Esophagus squamous epithelium (tissue), 4 donors: Measurements from ENCODE around the gene WDR82.

ENCODE experiments used
- CTCF ChIP-seq, 6 experiments: fragments of 450-650 bp in 4 of 6; fragments of 200-600 bp in 2 of 6; sonication (generic) in 2 of 6; IDR thresholded peaks; one replicate each; pipeline ENCODE4 v1.5.1; 2016 to 2019; ENCODE audit warnings: antibody characterized with exemption in 6 of 6, mild to moderate bottlenecking in 4 of 6, moderate library complexity in 4 of 6
- POLR2A ChIP-seq, 4 donors: fragments of 450-650 bp; IDR thresholded peaks; one replicate each; pipeline ENCODE4 v1.6.1; 2017; ENCODE audit warnings: antibody characterized with exemption in 4 of 4, mild to moderate bottlenecking in 4 of 4, moderate library complexity in 3 of 4

- TF ChIP-seq CTCF (IDR thresholded peaks at IDR 0.05), result no peak
- TF ChIP-seq POLR2A (IDR thresholded peaks at IDR 0.05), result no peak
Observed at GRCh38 chr3:52289338-52289746, 10.9 kb upstream of the WDR82 start.
